ENCODE results near the gene ZMYND8. TPM values are rescaled to one million over a fixed set of nuclear protein-coding genes. Genes with fewer than 3 reads are reported as not detected.

ZMYND8 gene
- polyA plus RNA-seq, 3 donors = 1.4 to 13.8 (median 5.8) TPM

- H3K4me1 Mint-ChIP-seq = no peaks in the 10 kb centered on the region
- H3K9me3 Mint-ChIP-seq = no peaks in the 10 kb centered on the region
- WGBS (ENCODE audit: insufficient coverage) = no CpG with 5 or more reads among the region's 4 CpGs
- no peak overlapping the region for H3K4me3 Mint-ChIP-seq
- peaks cover 77 to 92% of the 10 kb centered on the region in 2 donors for H3K36me3 Mint-ChIP-seq
- Histone ChIP-seq H3K4me2 (replicated peaks; ENCODE audit: extremely low read depth, low read length, poor library complexity, severe bottlenecking) (no peak overlapping the region), H3K4me3 (replicated peaks in 1 of 3; ENCODE audit: low read depth in 2 of 3, low read length in 3 of 3) (no peak overlapping the region), H3K9me3 (replicated peaks in 1 of 2; ENCODE audit: control insufficient read depth in 1 of 2, insufficient read depth in 1 of 2, low read length in 2 of 2) (no peaks in the 10 kb centered on the region), H3K27ac (ENCODE audit: low read depth in 1 of 2, low read length in 2 of 2) (no peak overlapping the region), H3K27me3 (ENCODE audit: control insufficient read depth in 2 of 2, insufficient read depth in 2 of 2, low read length in 2 of 2) (no peaks in the 10 kb centered on the region), H3K9ac (ENCODE audit: insufficient read depth, low read length, poor library complexity, severe bottlenecking) (no peak overlapping the region), H2AFZ (ENCODE audit: insufficient read depth, low read depth, low read length, poor library complexity, severe bottlenecking) (no peak overlapping the region), H3K4me1 (ENCODE audit: control insufficient read depth in 1 of 2, insufficient read depth in 2 of 2, low read length in 2 of 2) (no peaks in the 10 kb centered on the region), H4K20me1 (ENCODE audit: insufficient read depth, low read length) (no peaks in the 10 kb centered on the region), H3K79me2 (ENCODE audit: insufficient read depth, low read length) (no peaks in the 10 kb centered on the region), H3K36me3 (replicated peaks in 1 of 2; ENCODE audit: control insufficient read depth in 1 of 2, insufficient read depth in 2 of 2, low read length in 2 of 2) (peaks cover 85 to 96% of the 10 kb centered on the region in 2 donors)
- intact Hi-C loops (cut with micrococcal nuclease) = no loop called here
- peak overlapping the region in 1 of 7 donors; percentile 83 for H3K27ac Mint-ChIP-seq
- no peaks in the 10 kb centered on the region for H3K27me3 Mint-ChIP-seq (ENCODE audit: low read depth in 3 of 3)
- DNase-seq = no peak
- TF ChIP-seq CTCF (IDR thresholded peaks at IDR 0.05) = no peak
Measured at GRCh38 chr20:47224857-47225256, 131.6 kb downstream of the ZMYND8 start.

- WGBS (ENCODE audit: insufficient coverage) = 100% methylated on average over 6 of the region's 11 CpGs
- Histone ChIP-seq H3K36me3 (replicated peaks in 1 of 2; ENCODE audit: control insufficient read depth in 1 of 2, insufficient read depth in 2 of 2, low read length in 2 of 2) (peaks cover 83 to 96% of the 10 kb centered on the region in 2 donors), H3K27me3 (ENCODE audit: control insufficient read depth in 2 of 2, insufficient read depth in 2 of 2, low read length in 2 of 2) (no peaks in the 10 kb centered on the region), H3K79me2 (ENCODE audit: insufficient read depth, low read length) (no peaks in the 10 kb centered on the region), H3K9me3 (replicated peaks in 1 of 2; ENCODE audit: control insufficient read depth in 1 of 2, insufficient read depth in 1 of 2, low read length in 2 of 2) (no peaks in the 10 kb centered on the region), H3K4me1 (ENCODE audit: control insufficient read depth in 1 of 2, insufficient read depth in 2 of 2, low read length in 2 of 2) (no peaks in the 10 kb centered on the region), H3K4me2 (replicated peaks; ENCODE audit: extremely low read depth, low read length, poor library complexity, severe bottlenecking) (no peak overlapping the region), H3K4me3 (replicated peaks in 1 of 3; ENCODE audit: low read depth in 2 of 3, low read length in 3 of 3) (no peak overlapping the region), H2AFZ (ENCODE audit: insufficient read depth, low read depth, low read length, poor library complexity, severe bottlenecking) (no peak overlapping the region), H3K27ac (ENCODE audit: low read depth in 1 of 2, low read length in 2 of 2) (no peak overlapping the region), H3K9ac (ENCODE audit: insufficient read depth, low read length, poor library complexity, severe bottlenecking) (no peak overlapping the region), H4K20me1 (ENCODE audit: insufficient read depth, low read length) (no peaks in the 10 kb centered on the region)
- H3K4me3 Mint-ChIP-seq = no peak overlapping the region
- intact Hi-C loops (cut with micrococcal nuclease) = no loop called here
- peaks cover 77 to 92% of the 10 kb centered on the region in 2 donors for H3K36me3 Mint-ChIP-seq
- H3K4me1 Mint-ChIP-seq = no peaks in the 10 kb centered on the region
- no peaks in the 10 kb centered on the region for H3K9me3 Mint-ChIP-seq
- no peak for TF ChIP-seq CTCF (IDR thresholded peaks at IDR 0.05)
- H3K27me3 Mint-ChIP-seq (ENCODE audit: low read depth in 3 of 3) = no peaks in the 10 kb centered on the region
- no peak for DNase-seq
- peak overlapping the region in 3 of 7 donors; percentile 58 to 83 (median 73) for H3K27ac Mint-ChIP-seq
Measured at GRCh38 chr20:47224300-47224791, 132.2 kb downstream of the ZMYND8 start.

All from CD14-positive monocyte (primary cell).